ENCODE results near the gene SEPTIN10. TPM values are rescaled to one million over a fixed set of nuclear protein-coding genes. Genes with fewer than 3 reads are reported as not detected.

Gene SEPTIN10
- total RNA-seq, 1 experiment from 2014 or later = 105 TPM

GRCh38 chr2:109659396-109660045 lies 45.8 kb upstream of the SEPTIN10 start:
- intact Hi-C loops (cut with micrococcal nuclease) = loop anchor here (5.0 kb wide), 2 partner anchors 42 to 112 kb away; no protein-coding TSS in a partner anchor
- Mint-ChIP-seq H3K27me3 (ENCODE audit: insufficient read depth, unreplicated experiment) (no peaks in the 10 kb centered on the region), H3K27ac (ENCODE audit: low read depth, unreplicated experiment) (no peak overlapping the region), H3K4me3 (ENCODE audit: unreplicated experiment) (no peak overlapping the region), H3K4me1 (ENCODE audit: insufficient read depth, unreplicated experiment) (peaks cover 17% of the 10 kb centered on the region), H3K9me3 (ENCODE audit: unreplicated experiment) (no peaks in the 10 kb centered on the region), H3K36me3 (ENCODE audit: insufficient read depth, unreplicated experiment) (no peaks in the 10 kb centered on the region)
- ChIA-PET POLR2A (no interaction called here), CTCF (interaction anchor here (0.7 kb wide), 1 partner anchor 30 kb away, joined by 4 read pairs; no protein-coding TSS in a partner anchor)
- DNase-seq (ENCODE audit: unreplicated experiment) = no peak
- TF ChIP-seq CTCF (IDR thresholded peaks at IDR 0.05; ENCODE audit: unreplicated experiment) = no peak
- no TSS peak for BruUV-seq (replicated peaks)

DNA sequence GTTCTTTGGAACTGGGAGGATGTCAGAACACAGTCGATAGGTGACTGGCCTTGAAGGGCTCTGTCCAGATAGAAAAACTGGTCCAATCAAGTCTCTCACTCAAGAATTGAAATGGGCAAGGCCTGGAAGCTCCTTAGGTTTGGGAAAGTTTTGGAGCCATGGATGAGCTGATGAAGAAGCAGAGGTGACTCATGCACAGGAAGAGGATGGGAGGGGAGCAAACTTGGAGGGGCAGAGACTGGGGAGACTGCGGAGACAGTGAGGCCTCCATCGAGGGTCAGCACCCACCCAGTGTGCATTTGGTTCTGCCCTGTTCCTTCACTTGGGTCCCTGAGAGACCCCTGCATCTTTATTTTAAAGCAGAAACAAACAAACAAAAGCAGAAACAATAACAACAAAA lies 41.5 kb upstream of the SEPTIN10 start:
- Mint-ChIP-seq H3K36me3 (ENCODE audit: insufficient read depth, unreplicated experiment) (no peaks in the 10 kb centered on the region), H3K4me1 (ENCODE audit: insufficient read depth, unreplicated experiment) (no peaks in the 10 kb centered on the region), H3K9me3 (ENCODE audit: unreplicated experiment) (no peaks in the 10 kb centered on the region), H3K27me3 (ENCODE audit: insufficient read depth, unreplicated experiment) (no peaks in the 10 kb centered on the region), H3K4me3 (ENCODE audit: unreplicated experiment) (no peak overlapping the region), H3K27ac (ENCODE audit: low read depth, unreplicated experiment) (no peak overlapping the region)
- TF ChIP-seq CTCF (IDR thresholded peaks at IDR 0.05; ENCODE audit: unreplicated experiment) = no peak
- CTCF ChIA-PET = interaction anchor here (0.6 kb wide), 1 partner anchor 376 kb away, joined by 3 read pairs; no protein-coding TSS in a partner anchor
- BruUV-seq (replicated peaks) = no TSS peak
- POLR2A ChIA-PET = no interaction called here
- DNase-seq (ENCODE audit: unreplicated experiment) = no peak
- intact Hi-C loops (cut with micrococcal nuclease) = no loop called here

DNA sequence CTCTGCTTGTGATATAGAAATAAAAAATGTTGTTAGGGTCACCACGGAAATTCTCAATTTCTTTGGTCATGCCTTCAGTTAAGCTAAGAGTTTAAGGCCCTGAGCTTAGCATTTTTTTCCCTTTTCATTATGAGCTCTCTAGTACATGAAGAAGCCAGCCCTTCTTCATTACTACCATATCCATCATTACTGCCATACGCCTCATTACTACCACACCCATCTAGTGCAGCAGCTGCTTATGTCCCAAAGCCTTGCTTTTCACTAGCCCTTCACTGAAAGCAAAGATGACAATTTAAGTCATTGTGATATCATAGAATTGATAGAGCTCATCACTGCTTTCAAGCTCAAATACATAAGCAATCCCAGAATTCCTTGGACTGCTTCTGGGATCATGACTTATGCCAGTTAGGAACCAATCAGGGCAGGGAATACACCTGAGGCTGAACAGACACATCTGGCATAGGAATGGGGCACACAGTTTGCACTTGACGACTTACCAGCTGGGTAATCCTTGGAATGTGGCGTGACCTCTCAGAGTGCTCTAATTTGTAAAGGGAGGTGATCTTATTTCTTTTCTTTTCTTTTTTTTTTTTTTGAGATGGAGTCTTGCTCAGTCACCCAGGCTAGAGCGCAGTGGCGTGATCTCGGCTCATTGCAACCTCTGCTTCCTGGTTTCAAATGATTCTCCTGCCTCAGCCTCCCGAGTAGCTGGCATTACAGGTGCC lies 40.7 kb upstream of the SEPTIN10 start:
- ChIA-PET POLR2A (no interaction called here), CTCF (interaction anchor here (0.6 kb wide), 2 partner anchors 120 to 376 kb away, joined by 3 to 5 read pairs; no protein-coding TSS in a partner anchor)
- intact Hi-C loops (cut with micrococcal nuclease) = no loop called here
- Mint-ChIP-seq H3K27me3 (ENCODE audit: insufficient read depth, unreplicated experiment) (no peaks in the 10 kb centered on the region), H3K4me3 (ENCODE audit: unreplicated experiment) (no peak overlapping the region), H3K36me3 (ENCODE audit: insufficient read depth, unreplicated experiment) (no peaks in the 10 kb centered on the region), H3K27ac (ENCODE audit: low read depth, unreplicated experiment) (no peak overlapping the region), H3K9me3 (ENCODE audit: unreplicated experiment) (no peaks in the 10 kb centered on the region), H3K4me1 (ENCODE audit: insufficient read depth, unreplicated experiment) (no peaks in the 10 kb centered on the region)
- TF ChIP-seq CTCF (IDR thresholded peaks at IDR 0.05; ENCODE audit: unreplicated experiment) = no peak
- no TSS peak for BruUV-seq (replicated peaks)
- no peak for DNase-seq (ENCODE audit: unreplicated experiment)
